Progenitor cell of endocrine pancreas (in vitro differentiated cells): ENCODE measurements around the gene JAML. TPM values are rescaled to one million over a fixed set of nuclear protein-coding genes. Genes with fewer than 3 reads are reported as not detected.
A peak's percentile ranks its signal among the peaks of the same experiment; 100 is the strongest.

Experiments
- DNase-seq: peaks from one replicate; pipeline ENCODE4 v3.0.0; 2021; ENCODE audit warnings: low spot score; ENCODE audit not compliant: unreplicated experiment
- H3K27ac Mint-ChIP-seq: 2 replicates; pipeline ENCODE4 v1.8.0; 2021; ENCODE audit warnings: mild to moderate bottlenecking, moderate library complexity, mixed read lengths
- H3K27me3 Mint-ChIP-seq: 2 replicates; pipeline ENCODE4 v1.8.0; 2021; ENCODE audit warnings: mixed read lengths
- H3K36me3 Mint-ChIP-seq: 2 replicates; pipeline ENCODE4 v1.8.0; 2022; ENCODE audit warnings: mixed read lengths; ENCODE audit not compliant: insufficient read depth
- H3K4me1 Mint-ChIP-seq: 2 replicates; pipeline ENCODE4 v1.8.0; 2021; ENCODE audit warnings: low read depth, mixed read lengths
- H3K4me3 Mint-ChIP-seq: 2 replicates; pipeline ENCODE4 v1.8.0; 2021; ENCODE audit warnings: low read depth, mild to moderate bottlenecking, moderate library complexity, mixed read lengths
- H3K9me3 Mint-ChIP-seq: 2 replicates; pipeline ENCODE4 v1.8.0; 2021; ENCODE audit warnings: low read depth, mixed read lengths
- CTCF ChIP-seq: fragments of 200-600 bp; sonication (generic); IDR thresholded peaks from one replicate; pipeline ENCODE4 v1.5.0; 2021; ENCODE audit warnings: antibody characterized with exemption, mild to moderate bottlenecking; ENCODE audit not compliant: unreplicated experiment
- total RNA-seq: library from RNA; stranded (reverse); gene quantifications from 2 replicates; pipeline ENCODE4 v1.2.1, GENCODE V29; 2021

Gene JAML
- total RNA-seq, 1 donor from 2014 or later, result 0.22 TPM

DNA sequence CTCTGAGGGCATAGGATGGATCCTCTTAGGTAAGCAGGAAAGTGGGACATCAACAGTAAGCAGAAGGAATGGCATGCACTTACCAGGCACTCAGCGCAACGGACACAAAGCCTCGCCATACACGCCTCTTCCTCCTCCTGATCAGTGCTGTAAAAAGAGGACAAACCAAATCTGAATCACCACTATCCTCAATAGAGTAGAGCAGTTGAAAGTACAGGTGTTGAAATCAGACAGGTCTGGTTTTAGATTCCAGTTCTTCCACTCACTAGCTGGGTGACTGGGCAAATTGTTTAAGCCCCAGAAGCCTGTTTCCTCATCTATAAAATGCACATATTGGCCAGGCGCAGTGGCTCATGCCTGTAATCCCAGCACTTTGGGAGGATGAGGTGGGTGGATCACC, 8.6 kb upstream of the JAML start:
- no peak for TF ChIP-seq CTCF
- no peaks in the 10 kb centered on the region for H3K9me3 Mint-ChIP-seq
- H3K27ac Mint-ChIP-seq, result peak overlapping the region; percentile 26
- DNase-seq, result no peak
- peaks cover 6% of the 10 kb centered on the region for H3K36me3 Mint-ChIP-seq
- no peak overlapping the region for H3K4me3 Mint-ChIP-seq
- H3K27me3 Mint-ChIP-seq, result no peaks in the 10 kb centered on the region
- H3K4me1 Mint-ChIP-seq, result peaks cover 1% of the 10 kb centered on the region

DNA sequence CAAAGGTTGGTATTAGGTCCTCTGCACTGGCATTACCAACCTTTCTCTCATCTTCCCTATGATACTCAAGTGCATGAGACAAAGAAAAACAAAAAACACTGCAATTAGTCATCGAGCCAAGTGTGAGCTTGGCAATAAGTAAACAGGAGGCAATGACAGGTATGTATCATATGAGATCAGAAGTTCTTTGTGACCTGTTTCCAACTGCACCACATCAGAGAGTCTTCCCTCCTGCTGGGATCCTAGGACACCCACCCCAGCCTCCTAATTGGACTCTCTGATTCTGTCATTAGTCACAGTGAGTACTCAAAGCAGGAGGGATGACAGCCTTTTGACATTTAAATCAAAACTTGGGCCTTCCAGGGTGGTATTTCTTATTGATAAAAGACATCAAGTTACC, 7.8 kb upstream of the JAML start:
- no peaks in the 10 kb centered on the region for H3K9me3 Mint-ChIP-seq
- no peak overlapping the region for H3K27ac Mint-ChIP-seq
- DNase-seq, result no peak
- no peaks in the 10 kb centered on the region for H3K27me3 Mint-ChIP-seq
- H3K36me3 Mint-ChIP-seq, result peaks cover 6% of the 10 kb centered on the region
- no peak overlapping the region for H3K4me3 Mint-ChIP-seq
- peaks cover 1% of the 10 kb centered on the region for H3K4me1 Mint-ChIP-seq
- TF ChIP-seq CTCF, result no peak

- H3K27ac Mint-ChIP-seq, result no peak overlapping the region
- H3K27me3 Mint-ChIP-seq, result no peaks in the 10 kb centered on the region
- H3K9me3 Mint-ChIP-seq, result no peaks in the 10 kb centered on the region
- peaks cover 6% of the 10 kb centered on the region for H3K36me3 Mint-ChIP-seq
- peaks cover 1% of the 10 kb centered on the region for H3K4me1 Mint-ChIP-seq
- H3K4me3 Mint-ChIP-seq, result no peak overlapping the region
- no peak for TF ChIP-seq CTCF
- no peak for DNase-seq
Measured at GRCh38 chr11:118231461-118231860, 6.7 kb upstream of the JAML start.

GRCh38 chr11:118230088-118230487, 5.3 kb upstream of the JAML start:
- DNase-seq, result no peak
- H3K27ac Mint-ChIP-seq, result no peak overlapping the region
- no peaks in the 10 kb centered on the region for H3K27me3 Mint-ChIP-seq
- H3K4me3 Mint-ChIP-seq, result no peak overlapping the region
- TF ChIP-seq CTCF, result no peak
- no peaks in the 10 kb centered on the region for H3K4me1 Mint-ChIP-seq
- peaks cover 6% of the 10 kb centered on the region for H3K36me3 Mint-ChIP-seq
- no peaks in the 10 kb centered on the region for H3K9me3 Mint-ChIP-seq

DNA sequence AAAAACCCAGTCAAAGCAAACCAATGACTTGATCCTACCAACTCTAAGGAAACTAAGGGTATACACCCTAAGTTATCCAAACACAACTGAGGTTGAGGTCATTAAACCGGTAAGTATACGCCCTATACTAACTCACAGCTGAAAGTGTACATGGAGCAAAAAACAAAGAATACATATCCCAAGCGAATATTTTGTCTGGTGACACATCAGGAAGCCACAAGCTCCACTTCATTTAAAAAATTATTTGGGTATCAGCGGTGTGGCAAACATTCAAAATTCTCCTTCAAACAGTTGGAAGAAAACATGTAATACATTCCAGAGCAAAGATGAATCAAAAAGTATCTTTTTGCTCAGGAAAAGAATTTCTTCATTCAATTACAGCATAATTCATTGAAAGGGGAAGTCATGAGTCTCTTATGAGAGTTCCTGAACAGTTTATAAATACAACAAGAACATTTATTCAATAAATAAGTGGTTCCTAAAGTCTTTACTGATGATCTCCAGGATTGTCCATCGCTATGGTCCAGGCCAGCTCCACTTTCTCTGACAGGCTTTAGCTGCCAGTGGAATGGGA, 4.5 kb upstream of the JAML start:
- Mint-ChIP-seq H3K4me3 (no peak overlapping the region), H3K27ac (no peak overlapping the region), H3K36me3 (peaks cover 6% of the 10 kb centered on the region), H3K27me3 (no peaks in the 10 kb centered on the region), H3K9me3 (no peaks in the 10 kb centered on the region), H3K4me1 (no peaks in the 10 kb centered on the region)
- TF ChIP-seq CTCF, result no peak
- no peak for DNase-seq
